ENCODE data around the gene OGN. TPM values are rescaled to one million over a fixed set of nuclear protein-coding genes. Genes with fewer than 3 reads are reported as not detected.

The OGN gene
- total RNA-seq, 1 experiment from 2014 or later, result not detected

- no peak overlapping the region for H3T11ph ChIP-seq (ENCODE audit: low read length)
- no peak overlapping the region for H3K4me3 Mint-ChIP-seq
- no peak overlapping the region for H2AFZ ChIP-seq (ENCODE audit: low read length)
- H3K27ac Mint-ChIP-seq, result no peak overlapping the region
- H3K4me1 Mint-ChIP-seq, result peaks cover 4% of the 10 kb centered on the region in 2 experiments
- no peak overlapping the region for H3K9ac ChIP-seq (ENCODE audit: extremely low read depth, insufficient read length, low read length)
- no peak overlapping the region for H3K23ac ChIP-seq (ENCODE audit: insufficient read length, low read depth, low read length)
- no peak overlapping the region for H2BK15ac ChIP-seq (ENCODE audit: low read depth, low read length)
- H3K9me3 ChIP-seq (ENCODE audit: control insufficient read depth, low read depth, low read length), result no peaks in the 10 kb centered on the region
- H3K18ac ChIP-seq (ENCODE audit: insufficient read length, low read depth, low read length), result no peak overlapping the region
- no peak overlapping the region for H3K14ac ChIP-seq (ENCODE audit: insufficient read depth, low read length)
- H3K4me1 ChIP-seq (ENCODE audit: insufficient read depth, low read length), result no peaks in the 10 kb centered on the region; the same call in 1 of the 2 replicates
- H4K20me1 ChIP-seq (ENCODE audit: control insufficient read depth, insufficient read depth, insufficient read length), result no peaks in the 10 kb centered on the region
- no peak overlapping the region for H2BK20ac ChIP-seq (ENCODE audit: low read depth, low read length, poor library complexity, severe bottlenecking)
- H3K4me2 ChIP-seq (ENCODE audit: insufficient read depth, insufficient read length, low read length), result no peak overlapping the region
- no peak overlapping the region for H4K91ac ChIP-seq (ENCODE audit: insufficient read length, low read depth, low read length)
- H3K79me1 ChIP-seq (ENCODE audit: insufficient read depth, low read depth, low read length, poor library complexity, severe bottlenecking), result no peaks in the 10 kb centered on the region
- no peaks in the 10 kb centered on the region; a peak in 1 of 7 replicates for H3K36me3 Mint-ChIP-seq (ENCODE audit: insufficient read depth in 1 of 3, low read depth in 3 of 3)
- H3K4ac ChIP-seq (ENCODE audit: low read depth, low read length), result no peak overlapping the region
- no peak for DNase-seq
- H4K5ac ChIP-seq (ENCODE audit: insufficient read length, low read depth, low read length), result no peak overlapping the region
- TF ChIP-seq CTCF (conservative IDR thresholded peaks at IDR 0.05), result no peak
- no peaks in the 10 kb centered on the region; the same call in 1 of the 2 replicates for H3K27me3 Mint-ChIP-seq (ENCODE audit: low read depth)
- H3K27ac ChIP-seq (ENCODE audit: insufficient read length, low read depth, low read length), result no peak overlapping the region
- H3K56ac ChIP-seq (ENCODE audit: insufficient read length, low read depth, low read length), result no peak overlapping the region
- H3K79me2 ChIP-seq (ENCODE audit: insufficient read depth, low read length), result no peaks in the 10 kb centered on the region
- no peaks in the 10 kb centered on the region for H3K27me3 ChIP-seq (ENCODE audit: insufficient read depth, low read length)
- H3K9me3 Mint-ChIP-seq, result no peaks in the 10 kb centered on the region
- H4K8ac ChIP-seq (replicated peaks; ENCODE audit: insufficient read length, low read depth, low read length), result no peak overlapping the region
- H2BK120ac ChIP-seq (ENCODE audit: low read depth, low read length, poor library complexity, severe bottlenecking), result no peak overlapping the region
- H2AK5ac ChIP-seq (ENCODE audit: insufficient read length, low read length), result no peak overlapping the region
- no peak overlapping the region for H2BK12ac ChIP-seq (ENCODE audit: insufficient read length, low read depth, low read length)
- H2BK5ac ChIP-seq (ENCODE audit: insufficient read length, low read length), result no peak overlapping the region
- H3K23me2 ChIP-seq (ENCODE audit: insufficient read length, low read depth, low read length, poor library complexity, severe bottlenecking), result no peaks in the 10 kb centered on the region
- no CpG with 5 or more reads among the region's 1 CpG for WGBS (ENCODE audit: extremely low coverage, insufficient read length, low lambda C conversion rate)
Observed at GRCh38 chr9:92384375-92384774, 20.0 kb downstream of the OGN start.

Measured in H9 (cell line).